GM19324 (cell line): Measurements from ENCODE around the gene ANKRD12.
A peak's percentile ranks its signal among the peaks of the same experiment; 100 is the strongest.

ENCODE experiments used
- ATAC-seq: cut with Tn5 transposase; IDR thresholded peaks from one replicate; pipeline ENCODE4 v1.9.1; 2021; ENCODE audit warnings: mild to moderate bottlenecking, moderate library complexity; ENCODE audit not compliant: unreplicated experiment, low FRiP score

The ANKRD12 gene

GRCh38 chr18:9105420-9105819, 31.2 kb upstream of the ANKRD12 start:
- no peak for ATAC-seq

DNA sequence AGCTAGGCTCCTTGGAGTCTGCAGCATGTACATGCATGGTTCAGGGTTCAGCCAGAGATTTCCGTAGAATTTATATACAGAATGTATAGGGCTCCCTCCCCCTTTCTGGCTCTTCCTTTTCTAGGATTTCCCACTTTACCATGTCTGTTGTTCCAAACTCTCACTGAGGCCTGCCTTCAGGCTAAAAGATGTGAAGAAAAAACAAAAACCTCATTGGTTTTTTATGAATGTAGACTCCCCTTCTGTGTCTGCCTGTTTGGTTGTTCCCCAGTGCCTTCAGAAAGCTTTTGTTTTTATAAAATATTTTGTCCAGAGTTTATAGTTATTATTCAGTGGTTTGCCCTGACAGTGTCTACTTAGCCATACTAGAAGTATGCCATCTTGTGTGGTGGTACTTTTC, 30.5 kb upstream of the ANKRD12 start:
- ATAC-seq, result no peak

DNA sequence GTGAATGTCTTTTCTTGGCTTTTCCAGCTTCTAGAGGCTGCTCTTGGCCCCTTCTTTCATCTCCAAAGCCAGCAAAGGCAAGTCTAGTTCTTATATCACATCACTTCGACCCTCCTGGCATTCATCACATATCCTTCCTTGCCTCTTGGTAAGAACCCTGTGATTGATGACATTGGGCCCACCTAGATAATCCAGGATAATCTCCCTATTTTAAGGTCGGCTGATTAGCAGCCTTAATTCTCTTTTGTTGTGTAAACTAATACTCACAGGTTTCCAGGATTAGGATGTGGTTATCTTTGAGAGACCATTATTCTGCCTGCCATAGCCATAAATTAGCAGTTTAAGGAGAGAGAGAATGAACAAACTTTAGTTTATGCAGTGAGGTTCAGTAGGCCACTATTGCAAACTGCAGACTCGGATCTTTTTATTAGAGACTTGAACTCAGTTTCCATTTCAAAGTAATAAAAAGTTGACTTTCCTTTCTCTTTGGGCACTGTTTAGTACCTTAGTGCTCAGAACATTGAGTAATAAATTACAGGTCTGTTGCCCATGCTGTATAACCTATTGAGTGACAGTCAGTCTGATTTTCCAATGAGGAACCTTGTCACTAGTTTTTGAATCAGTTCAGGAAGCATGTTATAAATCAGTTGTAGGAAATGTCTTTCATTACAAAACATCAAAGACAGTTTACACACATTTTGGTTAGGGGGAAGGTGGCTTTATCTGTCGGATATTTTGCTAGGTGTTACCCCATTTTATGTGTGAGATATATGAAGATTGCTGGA, 29.6 kb upstream of the ANKRD12 start:
- no peak for ATAC-seq

DNA sequence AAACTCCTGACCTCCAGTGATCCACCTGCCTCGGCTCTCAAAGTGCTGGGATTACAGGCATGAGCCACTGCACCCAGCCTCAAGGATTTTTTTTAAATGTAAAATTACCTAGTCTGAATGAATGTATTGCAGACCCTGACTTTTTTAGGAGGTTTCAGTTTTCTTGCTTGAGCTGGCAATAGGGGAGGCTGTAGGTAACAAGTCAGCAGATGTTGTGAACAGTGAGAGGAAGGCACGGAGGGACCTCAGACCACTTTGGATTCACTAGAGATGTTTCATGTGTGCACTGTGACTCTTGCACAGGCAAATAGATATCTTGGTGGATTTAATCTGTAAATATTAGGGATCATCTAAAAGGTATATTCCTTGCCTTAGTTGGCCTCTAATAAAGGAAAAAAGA, 27.7 kb upstream of the ANKRD12 start:
- ATAC-seq, result no peak

- ATAC-seq, result no peak
Measured at GRCh38 chr18:9109523-9109922, 27.1 kb upstream of the ANKRD12 start.

DNA sequence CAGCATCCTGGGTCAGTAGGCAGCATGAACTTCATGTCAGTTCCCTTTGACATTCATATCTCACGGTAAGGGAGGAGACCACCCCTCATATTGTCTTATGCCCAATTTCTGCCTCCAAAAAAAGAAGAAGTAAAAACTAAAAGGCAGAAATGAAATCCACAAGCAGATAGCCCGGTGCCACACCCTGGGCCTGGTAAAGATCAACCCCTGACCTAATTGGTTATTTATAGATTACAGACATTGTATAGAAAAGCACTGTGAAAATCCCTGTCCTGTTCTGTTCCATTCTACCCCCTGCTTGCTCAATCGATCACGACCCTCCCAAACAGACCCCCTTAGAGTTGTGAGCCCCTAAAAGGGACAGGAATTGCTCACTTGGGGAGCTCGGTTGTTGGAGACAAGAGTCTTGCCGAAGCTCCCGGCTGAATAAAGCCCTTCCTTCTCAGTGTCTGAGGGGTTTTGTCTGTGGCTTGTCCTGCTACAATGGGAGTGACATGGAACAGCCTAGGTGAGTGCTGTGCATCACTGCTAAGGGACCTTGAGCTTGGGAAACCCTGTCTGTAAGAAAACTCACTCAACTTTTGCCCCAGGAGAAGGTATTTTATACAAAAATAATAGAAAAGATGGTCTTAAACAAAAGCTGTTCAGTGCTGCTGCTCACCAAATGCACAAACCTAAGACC, 23.0 kb upstream of the ANKRD12 start:
- ATAC-seq, result no peak

DNA sequence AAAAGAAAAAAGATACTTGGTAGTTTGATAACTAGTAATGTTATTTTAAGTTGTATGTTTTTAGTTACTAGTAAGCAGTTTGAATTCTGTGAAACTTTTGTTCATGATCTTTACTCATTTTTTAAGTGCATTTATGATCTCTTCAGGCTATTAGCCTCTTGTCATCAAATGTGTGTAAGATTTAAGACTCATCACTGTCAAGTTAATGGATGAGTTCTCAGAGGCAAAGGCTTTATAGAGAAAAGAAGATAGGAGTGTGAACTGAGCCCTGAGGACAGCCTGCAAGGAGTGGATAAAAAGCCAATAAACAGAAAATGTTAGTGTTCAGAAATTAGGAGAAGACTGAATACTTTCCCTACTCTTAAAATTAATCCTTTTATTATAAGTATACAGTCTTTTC, 20.6 kb upstream of the ANKRD12 start:
- no peak for ATAC-seq

- ATAC-seq, result no peak
Measured at GRCh38 chr18:9117980-9118841, 18.4 kb upstream of the ANKRD12 start.

- ATAC-seq, result no peak
Measured at GRCh38 chr18:9120796-9121195, 15.8 kb upstream of the ANKRD12 start.

DNA sequence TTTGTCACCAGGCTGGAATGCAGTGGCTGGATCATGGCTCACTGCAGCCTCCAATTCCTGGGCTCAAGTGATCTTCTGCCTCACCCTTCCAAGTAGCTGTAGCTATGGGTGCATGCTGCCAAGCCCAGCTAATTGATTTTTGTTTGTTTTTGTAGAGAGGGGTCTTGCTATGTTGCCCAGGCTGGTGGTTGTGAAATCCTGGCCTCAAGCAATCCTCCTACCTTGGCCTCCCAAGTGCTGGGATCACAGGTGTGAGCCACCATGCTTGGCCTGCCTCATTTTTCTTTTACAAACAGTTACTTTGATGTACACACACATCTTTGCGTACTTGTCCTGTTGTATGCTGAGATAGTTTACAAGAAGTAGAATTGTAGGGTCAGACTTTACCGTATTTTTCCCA, 13.1 kb upstream of the ANKRD12 start:
- ATAC-seq, result no peak

DNA sequence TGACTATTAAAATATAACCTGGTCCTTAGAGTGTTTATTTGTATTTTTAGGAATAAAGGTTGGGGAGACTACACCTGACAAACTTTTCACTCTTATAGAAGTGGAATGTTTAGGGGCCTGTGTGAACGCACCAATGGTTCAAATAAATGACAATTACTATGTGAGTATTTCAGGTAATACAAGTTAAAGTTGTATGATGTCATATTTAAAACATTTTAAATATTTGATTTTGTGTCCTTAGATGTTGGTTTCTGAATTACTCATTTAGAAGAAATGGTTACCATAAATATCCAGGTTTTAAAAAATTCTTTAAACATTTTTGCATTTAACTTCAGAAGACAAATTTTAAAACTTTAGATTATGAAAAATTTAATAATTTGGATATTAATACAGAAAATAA, 11.8 kb upstream of the ANKRD12 start:
- ATAC-seq, result no peak

GRCh38 chr18:9126337-9126736, 10.2 kb upstream of the ANKRD12 start:
- no peak for ATAC-seq

- ATAC-seq, result no peak
Measured at GRCh38 chr18:9130195-9130594, 6.4 kb upstream of the ANKRD12 start.

GRCh38 chr18:9130806-9131205, 5.8 kb upstream of the ANKRD12 start:
- ATAC-seq, result no peak

GRCh38 chr18:9132628-9133027, 4.0 kb upstream of the ANKRD12 start:
- ATAC-seq, result no peak

GRCh38 chr18:9133225-9133624, 3.4 kb upstream of the ANKRD12 start:
- ATAC-seq, result no peak

- ATAC-seq, result no peak
Measured at GRCh38 chr18:9135081-9135911, 1.3 kb upstream of the ANKRD12 start.

- ATAC-seq, result peak; percentile 21
Measured at GRCh38 chr18:9135912-9136314, 668 bp upstream of the ANKRD12 start.

DNA sequence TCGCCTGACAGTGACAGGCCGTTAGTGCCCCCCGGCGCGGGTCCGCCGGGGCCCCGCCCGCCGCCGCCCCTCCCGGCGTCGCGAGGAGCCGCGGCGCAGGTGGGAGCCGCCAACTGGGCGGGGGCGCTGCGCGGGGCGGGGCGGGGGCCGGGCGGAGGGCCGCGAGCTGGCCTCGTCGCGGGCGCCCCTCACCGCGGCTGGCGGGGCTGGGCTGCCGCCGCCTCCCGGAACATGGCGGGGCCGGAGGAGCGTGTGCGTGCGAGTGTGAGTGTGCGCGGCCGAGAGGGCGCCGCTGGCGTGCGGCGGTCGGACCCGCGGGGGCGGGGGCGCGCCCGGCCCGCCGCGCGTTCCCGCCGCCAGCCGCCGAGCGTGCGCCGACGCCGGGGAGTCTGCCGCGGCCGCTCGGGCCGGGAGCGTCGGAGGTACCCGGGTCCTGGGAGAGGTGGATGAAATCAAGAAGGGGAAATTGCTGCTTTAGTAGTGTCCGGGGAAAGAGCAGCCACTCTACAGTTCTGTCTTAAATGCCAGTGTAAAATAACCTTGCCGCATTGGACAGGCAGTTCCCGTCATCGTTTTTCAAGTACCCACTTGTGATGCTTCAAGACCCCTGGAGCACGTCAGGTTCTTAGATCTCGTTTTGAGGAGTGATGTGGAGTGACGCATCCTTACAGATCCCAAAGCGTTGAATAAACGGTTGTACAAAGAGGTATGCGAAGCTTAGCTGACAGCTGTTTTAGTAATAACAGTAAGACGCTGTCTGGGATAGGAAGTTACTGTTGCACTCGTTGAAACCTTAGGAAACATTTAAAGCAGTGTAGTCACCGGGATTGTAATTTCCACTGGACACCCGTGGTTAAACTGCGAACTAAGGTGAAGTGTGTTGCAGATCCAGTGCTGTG, 836 bp downstream of the ANKRD12 start:
- peak; percentile 46 for ATAC-seq
